SK-N-SH (cell line): ENCODE data around the gene TMEM131. TPM values are rescaled to one million over a fixed set of nuclear protein-coding genes. Genes with fewer than 3 reads are reported as not detected.

ENCODE experiments used
- CTCF ChIA-PET: fragments of 300-600, 350-600 bp; formaldehyde crosslinking; extraction: SDS; loops from one replicate; lab custom pipeline; 2021; lab: Yijun Ruan, JAX
- POLR2A ChIA-PET: fragments of 350-600 bp; sonication (Branson Sonifier 250); formaldehyde crosslinking; extraction: SDS; loops from one replicate; lab custom pipeline; 2020; ENCODE audit warnings: antibody characterized with exemption, inconsistent platforms; lab: Yijun Ruan, JAX
- DNase-seq: peaks from one replicate; pipeline ENCODE4 v3.0.0; 2012
- H2AFZ ChIP-seq: fragments of 200-600 bp; sonication (generic); 2 replicates; pipeline ENCODE4 v1.8.1; 2016; ENCODE audit warnings: antibody characterized with exemption, mild to moderate bottlenecking, low read depth
- H3F3A ChIP-seq: fragments of 200-600 bp; sonication (generic); replicated peaks from 2 replicates; pipeline ENCODE3; 2016; ENCODE audit warnings: antibody characterized with exemption, mild to moderate bottlenecking; ENCODE audit not compliant: insufficient read depth
- H3K27ac ChIP-seq, 2 experiments: fragments of 200-500 bp in 1 of 2; fragments of 200-600 bp in 1 of 2; sonication (Bioruptor generic) in 1 of 2; sonication (generic), shearing (Covaris generic) in 1 of 2; 2 replicates each; pipeline versions ENCODE4 v1.5.1 to v1.6.1; 2014 to 2016; ENCODE audit warnings: low read depth in 2 of 2, inconsistent platforms in 1 of 2, low read length in 1 of 2, mild to moderate bottlenecking in 1 of 2, mixed read lengths in 1 of 2
- H3K27me3 ChIP-seq: fragments of 200-600 bp; sonication (generic), shearing (Covaris generic); 2 replicates; pipeline ENCODE4 v1.6.1; 2016; ENCODE audit warnings: mixed run types; ENCODE audit not compliant: insufficient read depth
- H3K36me3 ChIP-seq, 2 experiments: fragments of 200-500 bp in 1 of 2; fragments of 200-600 bp in 1 of 2; sonication (Bioruptor generic) in 1 of 2; sonication (generic) in 1 of 2; replicated peaks in 1 of 2; 2 replicates each; pipeline versions ENCODE3 to v1.5.1; 2014 to 2016; ENCODE audit warnings: low read length in 1 of 2, mild to moderate bottlenecking in 1 of 2; ENCODE audit not compliant: insufficient read depth in 2 of 2, control insufficient read depth in 1 of 2
- H3K4me1 ChIP-seq, 2 experiments: fragments of 200-500 bp in 1 of 2; fragments of 200-600 bp in 1 of 2; sonication (Bioruptor generic) in 1 of 2; sonication (generic), shearing (Covaris generic) in 1 of 2; 2 replicates each; pipeline versions ENCODE4 v1.5.1 to v1.6.1; 2014 to 2016; ENCODE audit warnings: low read depth in 1 of 2, low read length in 1 of 2, mixed run types in 1 of 2; ENCODE audit not compliant: insufficient read depth in 2 of 2, control insufficient read depth in 1 of 2
- H3K4me2 ChIP-seq: fragments of 200-600 bp; sonication (generic), shearing (Covaris generic); 2 replicates; pipeline ENCODE4 v1.6.1; 2017; ENCODE audit warnings: mixed run types
- H3K4me3 ChIP-seq, 2 experiments: fragments of 200-500 bp in 1 of 2; fragments of 200-600 bp in 1 of 2; sonication (Bioruptor generic) in 1 of 2; sonication (generic), shearing (Covaris generic) in 1 of 2; 2 replicates each; pipeline versions ENCODE4 v1.5.1 to v1.8.1; 2014 to 2016; ENCODE audit warnings: low read depth in 2 of 2, inconsistent platforms in 1 of 2, low read length in 1 of 2, mild to moderate bottlenecking in 1 of 2, mixed read lengths in 1 of 2, moderate library complexity in 1 of 2
- H3K79me2 ChIP-seq: fragments of 200-600 bp; sonication (generic); 2 replicates; pipeline ENCODE4 v1.8.1; 2017; ENCODE audit warnings: mild to moderate bottlenecking; ENCODE audit not compliant: insufficient read depth
- H3K9ac ChIP-seq: fragments of 200-600 bp; sonication (generic); 2 replicates; pipeline ENCODE4 v1.6.1; 2017; ENCODE audit warnings: mixed run types
- H3K9me2 ChIP-seq: fragments of 200-600 bp; sonication (generic); 2 replicates; pipeline ENCODE4 v1.6.1; 2017; ENCODE audit warnings: mixed run types
- H3K9me3 ChIP-seq: fragments of 200-600 bp; sonication (generic); 2 replicates; pipeline ENCODE4 v1.6.1; 2017; ENCODE audit warnings: mixed run types, mild to moderate bottlenecking, moderate library complexity
- H4K20me1 ChIP-seq: fragments of 200-600 bp; sonication (generic); 2 replicates; pipeline ENCODE4 v1.6.1; 2017; ENCODE audit warnings: mild to moderate bottlenecking, mixed run types; ENCODE audit not compliant: insufficient read depth
- CHD2 ChIP-seq: fragments of 150-350 bp; IDR thresholded peaks from 2 replicates; pipeline ENCODE4 v1.6.1; 2018; ENCODE audit warnings: low read length; ENCODE audit not compliant: partially characterized antibody
- ELF1 ChIP-seq: IDR thresholded peaks from 2 replicates; pipeline ENCODE4 v1.4.0; 2012
- FOSL2 ChIP-seq: IDR thresholded peaks from 2 replicates; pipeline ENCODE4 v1.4.0; 2012; ENCODE audit warnings: low read depth, mild to moderate bottlenecking, moderate library complexity, borderline replicate concordance
- FOXJ3 ChIP-seq: sonication (generic); formaldehyde crosslinking; IDR thresholded peaks from 2 replicates; pipeline ENCODE4 v1.5.1; 2020; ENCODE audit warnings: mild to moderate bottlenecking, missing genetic modification reagents
- GATA2 ChIP-seq: sonication (generic); formaldehyde crosslinking; IDR thresholded peaks from 2 replicates; pipeline ENCODE4 v1.5.0; 2020; ENCODE audit warnings: mild to moderate bottlenecking, missing genetic modification reagents
- JUND ChIP-seq: IDR thresholded peaks from 2 replicates; pipeline ENCODE4 v1.4.0; 2012
- MAX ChIP-seq: IDR thresholded peaks from 2 replicates; pipeline ENCODE4 v1.4.0; 2012; ENCODE audit warnings: low read depth
- MXI1 ChIP-seq: IDR thresholded peaks from 2 replicates; pipeline ENCODE4 v1.6.1; 2012; ENCODE audit warnings: mild to moderate bottlenecking, low read depth, low read length, improper control_type of control experiment
- NRF1 ChIP-seq: IDR thresholded peaks from 2 replicates; pipeline ENCODE4 v1.6.1; 2012; ENCODE audit warnings: low read depth, mild to moderate bottlenecking, low read length
- PBX3 ChIP-seq: IDR thresholded peaks from 2 replicates; pipeline ENCODE4; 2012
- POLR2AphosphoS5 ChIP-seq: IDR thresholded peaks from 2 replicates; pipeline ENCODE4 v1.6.1; 2012; ENCODE audit warnings: low read depth, low read length
- RXRA ChIP-seq: IDR thresholded peaks from 2 replicates; pipeline ENCODE4 v1.4.0; 2012; ENCODE audit warnings: low read depth, mild to moderate bottlenecking, borderline replicate concordance
- SIN3A ChIP-seq: IDR thresholded peaks from 2 replicates; pipeline ENCODE4 v1.6.1; 2012; ENCODE audit warnings: low read depth, mild to moderate bottlenecking, low read length, moderate library complexity, borderline replicate concordance
- SMC3 ChIP-seq: IDR thresholded peaks from 2 replicates; pipeline ENCODE4 v1.6.1; 2012; ENCODE audit warnings: low read depth, low read length, improper control_type of control experiment
- TCF12 ChIP-seq: IDR thresholded peaks from 2 replicates; pipeline ENCODE4 v1.4.0; 2012
- USF1 ChIP-seq: IDR thresholded peaks from 2 replicates; pipeline ENCODE4 v1.4.0; 2012; ENCODE audit warnings: low read depth, borderline replicate concordance
- WGBS: methylation state at CpG from one replicate; pipeline ENCODE4 v1.1.6; 2017; ENCODE audit warnings: low lambda C conversion rate; 5-methylcytosine and 5-hydroxymethylcytosine counted together
- polyA plus RNA-seq, 3 experiments: library from polyadenylated mRNA; depleted of rRNA; stranded (reverse); fragments of >200 nt; gene quantifications; 2 replicates each; pipeline ENCODE4 v1.2.3, GENCODE V29; 2012
- TF ChIP-seq, protein P1 (sequence below): fragments of 150-350 bp; IDR thresholded peaks from 2 replicates; pipeline ENCODE4 v1.6.1; 2016; ENCODE audit warnings: mild to moderate bottlenecking, low read depth, low read length

TMEM131 gene
- polyA plus RNA-seq, 1 of the 3 experiments (the other 2 are of a cell fraction): 9.1 TPM

DNA sequence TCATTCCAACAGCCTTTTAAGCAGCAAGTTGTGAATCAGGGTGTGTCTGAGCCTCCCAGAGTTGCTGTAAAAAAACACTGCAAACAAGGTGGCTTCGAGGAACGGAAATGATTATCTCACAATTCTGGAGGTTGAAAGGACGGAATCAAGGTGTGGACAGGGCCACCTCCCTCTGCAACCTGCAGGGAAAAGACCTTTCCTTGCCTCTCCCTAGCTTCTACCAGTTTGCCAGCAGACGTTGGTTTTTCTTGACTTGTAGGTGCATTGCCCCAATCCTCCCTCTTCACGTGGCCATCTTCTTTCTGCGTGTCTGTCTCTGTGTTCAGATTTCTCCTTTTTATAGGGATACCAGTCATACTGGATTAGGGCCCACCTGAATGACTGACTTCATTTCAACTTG, 24.8 kb upstream of the TMEM131 start:
- CTCF ChIA-PET: interaction anchor here (1.5 kb wide), 1 partner anchor 248 kb away, joined by 3 read pairs; no protein-coding TSS in a partner anchor
- DNase-seq: no peak
- H2AFZ ChIP-seq: no peak overlapping the region

GRCh38 chr2:98016908-98017670, 21.3 kb upstream of the TMEM131 start:
- Histone ChIP-seq H3K36me3 (no peaks in the 10 kb centered on the region), H3K4me3 (no peak overlapping the region), H3K9me2 (no peaks in the 10 kb centered on the region), H3K27ac (no peak overlapping the region), H3K4me1 (no peaks in the 10 kb centered on the region; a peak in 1 of 4 replicates), H3K4me2 (no peak overlapping the region), H3K79me2 (no peaks in the 10 kb centered on the region), H2AFZ (no peak overlapping the region), H3K9ac (no peak overlapping the region), H3K27me3 (no peaks in the 10 kb centered on the region), H3F3A (no peaks in the 10 kb centered on the region), H4K20me1 (no peaks in the 10 kb centered on the region), H3K9me3 (no peaks in the 10 kb centered on the region)
- TF ChIP-seq, protein P1, sequence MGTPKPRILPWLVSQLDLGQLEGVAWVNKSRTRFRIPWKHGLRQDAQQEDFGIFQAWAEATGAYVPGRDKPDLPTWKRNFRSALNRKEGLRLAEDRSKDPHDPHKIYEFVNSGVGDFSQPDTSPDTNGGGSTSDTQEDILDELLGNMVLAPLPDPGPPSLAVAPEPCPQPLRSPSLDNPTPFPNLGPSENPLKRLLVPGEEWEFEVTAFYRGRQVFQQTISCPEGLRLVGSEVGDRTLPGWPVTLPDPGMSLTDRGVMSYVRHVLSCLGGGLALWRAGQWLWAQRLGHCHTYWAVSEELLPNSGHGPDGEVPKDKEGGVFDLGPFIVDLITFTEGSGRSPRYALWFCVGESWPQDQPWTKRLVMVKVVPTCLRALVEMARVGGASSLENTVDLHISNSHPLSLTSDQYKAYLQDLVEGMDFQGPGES: no peak
- TF ChIP-seq RXRA: no peak
- TF ChIP-seq PBX3: no peak
- no peak for TF ChIP-seq MXI1
- no peak for TF ChIP-seq FOSL2
- TF ChIP-seq GATA2 (CRISPR knock-in tag): no peak
- TF ChIP-seq POLR2AphosphoS5: no peak
- TF ChIP-seq ELF1: no peak
- no peak for TF ChIP-seq TCF12
- no peak for TF ChIP-seq USF1
- no peak for DNase-seq
- CTCF ChIA-PET: no interaction called here
- WGBS: 80% methylated on average over 7 of the region's 7 CpGs
- POLR2A ChIA-PET: no interaction called here

More for the DNA sequence above, 24.8 kb upstream of the TMEM131 start:
- Histone ChIP-seq H3K4me3 (no peak overlapping the region), H3F3A (no peaks in the 10 kb centered on the region), H3K4me2 (no peak overlapping the region), H3K9me2 (no peaks in the 10 kb centered on the region), H4K20me1 (no peaks in the 10 kb centered on the region), H3K4me1 (no peaks in the 10 kb centered on the region; a peak in 1 of 4 replicates), H3K9me3 (no peaks in the 10 kb centered on the region), H3K27me3 (no peaks in the 10 kb centered on the region; the same call in 1 of the 2 replicates), H3K27ac (no peak overlapping the region), H3K79me2 (no peaks in the 10 kb centered on the region), H3K9ac (no peak overlapping the region), H3K36me3 (no peaks in the 10 kb centered on the region)
- POLR2A ChIA-PET: no interaction called here
- TF ChIP-seq POLR2AphosphoS5 (no peak), ELF1 (no peak), SIN3A (no peak), NRF1 (no peak), JUND (no peak), SMC3 (no peak), MAX (no peak), FOXJ3 (CRISPR knock-in tag) (no peak), CHD2 (no peak)
- 49% methylated on average over 6 of the region's 6 CpGs for WGBS
